Activated CD4-positive, CD25-positive, alpha-beta regulatory T cell (primary cell): Measurements from ENCODE around the gene CDC26.
A peak's percentile ranks its signal among the peaks of the same experiment; 100 is the strongest.
"Not testable (repeated sequence)": the region's sequence is repeated elsewhere in the genome, so short reads cannot be mapped to it uniquely, and the experiment has no call there.

Source experiments
- DNase-seq, 4 experiments: peaks; one replicate each; lab custom pipeline; 2025; lab: John Stamatoyannopoulos, UW

CDC26 gene

GRCh38 chr9:113275157-113276131 lies at the start of gene CDC26, which contains the start of gene PRPF4:
CDC26 (minus strand) TSS chr9:113275572; CDS start chr9:113272507, 3,065 bp downstream.
PRPF4 (plus strand) TSS chr9:113275658; CDS start chr9:113275744, 86 bp downstream.
- peak; percentile 83 to 93 (median 88) for DNase-seq

GRCh38 chr9:113322671-113323070 lies 47.3 kb upstream of the CDC26 start:
- no peak for DNase-seq

- DNase-seq = no peak
These were observed 44.7 kb upstream of the CDC26 start for GRCh38 chr9:113320051-113320450.

GRCh38 chr9:113319054-113319453 lies 43.7 kb upstream of the CDC26 start:
- no peak for DNase-seq

- no peak for DNase-seq
These were observed 42.4 kb upstream of the CDC26 start for GRCh38 chr9:113317777-113318176.

GRCh38 chr9:113316030-113316429 lies 40.7 kb upstream of the CDC26 start:
- no peak for DNase-seq

- no peak for DNase-seq
These were observed 39.9 kb upstream of the CDC26 start for GRCh38 chr9:113315231-113315630.

GRCh38 chr9:113313261-113313660 lies 37.9 kb upstream of the CDC26 start:
- DNase-seq = no peak

- DNase-seq = no peak
These were observed 36.6 kb upstream of the CDC26 start for GRCh38 chr9:113311961-113312360.

GRCh38 chr9:113310538-113310937 lies 35.2 kb upstream of the CDC26 start:
- no peak for DNase-seq

- DNase-seq = no peak
These were observed 33.9 kb upstream of the CDC26 start for GRCh38 chr9:113309204-113309813.

- no peak for DNase-seq
These were observed 32.1 kb upstream of the CDC26 start for GRCh38 chr9:113307396-113307975.

GRCh38 chr9:113306566-113306965 lies 31.2 kb upstream of the CDC26 start:
- no peak for DNase-seq

GRCh38 chr9:113302792-113303418 lies 27.5 kb upstream of the CDC26 start, which contains the start of gene RNF183:
RNF183 (minus strand) TSS chr9:113303376; CDS start chr9:113298184, 5,192 bp downstream.
- DNase-seq = no peak

GRCh38 chr9:113301548-113301947 lies 26.2 kb upstream of the CDC26 start:
- no peak for DNase-seq

- DNase-seq = no peak
These were observed 24.5 kb upstream of the CDC26 start for GRCh38 chr9:113299800-113300292.

- DNase-seq = no peak
These were observed 23.8 kb upstream of the CDC26 start for GRCh38 chr9:113298924-113299770.

- no peak for DNase-seq
These were observed 22.9 kb upstream of the CDC26 start for GRCh38 chr9:113298311-113298710.

GRCh38 chr9:113296796-113297558 lies 21.6 kb upstream of the CDC26 start:
- DNase-seq = no peak

GRCh38 chr9:113296247-113296646 lies 20.9 kb upstream of the CDC26 start:
- not testable (repeated sequence) for DNase-seq
